HG03066 (cell line): ENCODE measurements around the gene HOPX.
"Not testable (repeated sequence)": the region's sequence is repeated elsewhere in the genome, so short reads cannot be mapped to it uniquely, and the experiment has no call there.

ENCODE experiments used
- ATAC-seq: cut with Tn5 transposase; IDR thresholded peaks from one replicate; pipeline ENCODE4 v1.9.1; 2021; ENCODE audit warnings: low read depth; ENCODE audit not compliant: unreplicated experiment

HOPX gene

GRCh38 chr4:56656346-56656643 lies 24.8 kb downstream of the HOPX start:
- no peak for ATAC-seq

- no peak for ATAC-seq
These were observed 25.3 kb downstream of the HOPX start for GRCh38 chr4:56655627-56656345.

DNA sequence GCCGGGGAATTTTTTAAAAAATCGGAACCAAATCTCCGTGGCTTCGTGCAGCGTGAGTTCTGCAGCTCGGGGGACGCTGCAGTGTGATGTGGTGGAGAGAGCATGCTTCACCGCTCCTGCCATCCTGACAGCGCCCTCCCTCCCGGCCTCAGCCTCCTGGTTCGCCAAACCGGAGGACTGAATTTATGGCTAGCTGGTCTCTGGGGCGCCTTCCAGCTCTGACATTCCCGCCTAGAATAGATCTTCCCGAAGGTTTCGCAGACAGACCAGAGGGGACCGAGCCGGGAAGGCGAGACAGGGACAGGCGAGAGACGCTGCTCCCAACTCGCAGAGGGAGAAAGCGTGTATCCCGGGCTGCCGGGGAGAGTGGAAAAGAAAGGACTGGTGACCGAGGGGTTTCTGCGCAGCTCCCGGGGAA lies 25.9 kb downstream of the HOPX start:
- ATAC-seq = no peak

DNA sequence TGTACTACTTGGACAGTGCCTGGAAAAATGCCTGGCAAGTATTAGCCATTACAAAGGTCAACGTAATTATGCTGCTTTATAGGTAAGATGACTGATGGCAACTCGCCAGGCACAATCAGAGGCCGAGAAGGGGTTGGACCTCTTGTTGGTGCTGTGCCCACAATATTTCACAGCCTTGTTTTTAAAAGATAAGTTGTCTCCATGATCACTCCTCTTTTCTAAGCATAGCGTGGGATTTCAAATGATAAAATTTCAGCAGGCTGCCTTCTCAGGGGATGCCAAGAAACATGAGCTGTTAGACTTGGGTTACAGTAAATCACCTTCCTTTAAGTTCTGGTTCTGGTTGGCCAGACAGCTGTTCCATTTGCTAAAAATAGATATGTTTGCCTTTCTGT lies 26.9 kb downstream of the HOPX start:
- ATAC-seq = no peak

GRCh38 chr4:56653461-56654237 lies 27.4 kb downstream of the HOPX start:
- ATAC-seq = no peak

DNA sequence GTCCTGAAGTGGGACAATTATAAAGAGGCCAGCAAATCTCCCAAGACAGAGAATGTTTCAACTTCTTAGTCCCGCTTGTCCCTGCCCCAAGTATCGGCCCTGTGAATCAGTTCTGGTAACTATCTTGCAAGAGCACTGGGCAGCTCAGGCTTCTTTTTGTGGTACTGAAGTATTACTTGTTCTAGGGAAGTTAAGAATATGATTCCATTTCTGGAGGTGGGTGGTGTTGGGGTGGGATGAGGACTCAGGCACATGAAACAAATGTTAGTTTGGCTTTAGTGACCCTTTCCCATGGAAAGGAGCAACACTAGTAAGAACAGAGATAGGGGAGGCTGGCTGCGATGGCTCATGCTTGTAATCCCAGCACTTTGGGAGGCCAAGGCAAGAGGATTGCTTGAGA lies 28.9 kb downstream of the HOPX start:
- no peak for ATAC-seq

DNA sequence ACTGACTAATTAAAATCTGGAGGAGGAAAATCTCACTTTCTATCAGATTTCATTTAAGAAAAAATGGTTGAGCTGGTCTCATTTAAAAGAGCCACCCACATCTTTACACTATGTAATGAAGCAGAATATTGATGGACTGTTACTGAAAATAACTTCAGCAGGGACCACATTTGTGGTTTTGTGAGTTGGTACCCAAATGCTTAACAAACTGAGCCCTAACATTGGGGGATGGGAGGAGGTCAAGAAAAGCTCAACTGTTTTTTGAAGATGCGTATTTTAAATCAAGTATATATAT lies 30.1 kb downstream of the HOPX start:
- ATAC-seq = no peak

DNA sequence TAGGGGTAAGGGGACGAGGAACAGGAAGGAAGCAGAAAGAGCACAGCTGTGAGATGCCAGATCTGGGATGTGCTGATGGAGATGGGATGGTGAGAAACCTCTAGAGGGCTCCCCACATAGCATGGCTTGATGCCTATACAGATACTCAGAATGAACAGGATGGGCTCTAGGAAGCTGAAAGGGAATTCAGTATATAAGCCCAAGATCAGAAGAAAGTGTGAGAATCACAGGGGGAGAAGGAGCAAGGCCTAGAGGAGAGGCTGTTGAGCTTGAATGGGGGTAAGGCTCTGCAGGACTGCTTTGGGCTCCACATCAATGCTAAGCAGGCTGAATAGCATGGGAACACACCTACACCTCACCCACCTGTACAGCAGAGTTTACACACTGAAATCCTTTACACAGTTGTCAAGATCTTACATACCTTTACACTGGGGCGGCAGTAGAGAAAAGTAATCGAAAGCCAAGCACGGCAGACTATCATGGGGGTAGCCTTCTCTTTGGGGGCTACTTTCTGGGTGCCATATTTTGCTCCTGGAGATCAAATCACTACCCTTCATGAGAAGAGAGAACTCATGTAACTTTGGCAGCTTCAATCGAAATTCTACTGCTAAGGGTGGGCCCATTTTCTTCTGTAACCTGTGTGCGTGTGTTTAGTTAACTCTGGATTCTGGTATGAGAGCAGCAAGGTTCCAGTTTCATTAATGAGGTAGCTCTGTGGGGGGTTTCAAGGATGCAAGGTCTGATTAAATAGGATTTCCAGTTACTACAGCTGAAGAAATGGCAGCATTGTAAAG lies 30.6 kb downstream of the HOPX start:
- ATAC-seq = no peak

DNA sequence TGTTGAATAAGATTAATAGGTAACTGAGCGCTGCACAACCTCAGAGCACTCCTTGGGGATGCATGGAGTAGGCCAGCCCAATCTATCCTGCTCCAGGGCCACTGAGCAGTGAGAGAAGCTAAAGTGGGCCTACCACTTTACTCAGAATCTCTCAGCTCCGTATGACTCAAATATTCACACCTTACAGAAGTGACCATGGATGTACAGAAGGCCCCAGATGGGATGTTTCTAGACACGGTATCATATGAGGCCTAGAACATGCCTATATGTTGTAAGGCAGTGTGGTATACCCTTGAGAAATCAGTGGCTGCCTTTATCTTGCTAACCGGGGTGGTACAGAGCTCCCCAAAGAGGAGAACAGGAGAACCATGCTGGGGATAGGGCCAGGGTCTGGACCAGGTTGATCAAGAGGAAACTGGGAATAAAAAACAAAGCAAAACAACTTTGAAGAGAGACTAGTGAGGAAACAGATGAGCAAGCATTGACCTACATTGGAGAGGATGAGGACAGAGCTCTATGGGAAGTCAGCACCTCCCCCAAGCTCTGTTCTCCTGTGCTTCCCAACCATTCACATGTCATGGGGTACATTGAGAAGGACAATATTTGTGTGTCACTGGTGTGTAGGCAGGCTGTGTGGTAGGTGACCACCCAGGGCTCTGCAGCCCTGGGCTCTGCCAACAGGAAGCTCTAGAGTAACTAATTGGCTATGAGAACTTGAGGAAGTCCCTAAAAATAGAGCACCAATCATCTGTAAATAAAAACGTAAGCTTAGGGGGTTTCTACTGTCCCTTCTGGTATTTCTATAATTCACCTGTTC lies 31.4 kb downstream of the HOPX start:
- no peak for ATAC-seq

- no peak for ATAC-seq
These were observed 32.3 kb downstream of the HOPX start for GRCh38 chr4:56648824-56649151.

DNA sequence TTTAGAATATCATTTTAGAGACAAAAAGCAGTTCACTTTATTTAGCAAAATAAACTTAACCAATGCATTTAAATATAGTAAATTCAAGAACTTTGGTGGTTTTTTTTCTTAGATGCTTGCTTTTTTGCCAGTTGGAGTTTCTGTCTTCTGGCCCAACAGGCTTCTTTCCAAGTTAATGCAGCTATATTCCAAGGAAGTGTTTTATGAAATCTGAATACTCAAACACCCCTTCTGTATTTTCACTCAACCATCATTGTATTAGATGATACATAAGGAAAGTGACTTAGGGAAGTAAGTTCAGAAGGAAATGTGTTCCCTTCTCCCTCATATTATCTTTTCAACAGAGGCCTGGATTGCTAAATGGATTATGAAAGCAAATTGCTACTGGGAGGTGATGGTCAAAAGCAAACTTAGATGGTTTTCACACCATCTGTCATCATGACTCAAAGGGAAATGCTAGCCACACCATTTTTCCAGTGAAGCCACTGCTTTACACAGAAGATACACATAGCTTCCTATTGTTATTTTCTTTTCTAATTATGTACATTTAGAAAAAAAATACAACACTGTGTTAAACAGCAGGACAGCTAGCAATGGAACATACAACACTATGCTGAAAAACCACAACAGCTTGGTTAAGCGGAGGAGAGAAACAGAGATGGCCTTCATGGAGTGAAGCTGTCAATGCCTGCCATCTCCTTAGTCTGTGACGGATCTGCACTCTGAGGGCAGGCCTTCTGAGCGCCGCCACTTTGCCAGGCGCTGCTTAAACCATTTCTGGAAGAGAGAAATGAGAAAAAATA lies 32.9 kb downstream of the HOPX start:
- ATAC-seq = no peak

DNA sequence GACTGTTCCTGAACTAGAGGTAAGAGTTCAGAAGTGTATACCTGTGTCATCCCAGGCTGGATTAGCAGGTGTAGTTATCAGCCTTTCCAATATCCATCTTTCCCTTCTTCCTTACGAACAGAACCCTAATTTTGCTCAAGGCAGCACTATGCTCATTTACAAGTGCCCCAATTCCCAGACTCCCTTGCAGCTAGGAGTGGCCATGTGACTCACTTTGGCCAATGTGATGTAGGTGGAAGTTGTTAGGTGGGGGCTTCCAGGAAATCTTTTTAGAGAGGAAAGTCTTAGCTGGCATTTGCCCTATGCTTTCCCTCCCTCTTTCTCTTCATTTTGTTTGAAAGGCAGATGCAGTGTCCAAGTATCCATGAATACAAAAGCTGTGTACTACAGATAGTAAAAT lies 34.8 kb downstream of the HOPX start:
- ATAC-seq = no peak

DNA sequence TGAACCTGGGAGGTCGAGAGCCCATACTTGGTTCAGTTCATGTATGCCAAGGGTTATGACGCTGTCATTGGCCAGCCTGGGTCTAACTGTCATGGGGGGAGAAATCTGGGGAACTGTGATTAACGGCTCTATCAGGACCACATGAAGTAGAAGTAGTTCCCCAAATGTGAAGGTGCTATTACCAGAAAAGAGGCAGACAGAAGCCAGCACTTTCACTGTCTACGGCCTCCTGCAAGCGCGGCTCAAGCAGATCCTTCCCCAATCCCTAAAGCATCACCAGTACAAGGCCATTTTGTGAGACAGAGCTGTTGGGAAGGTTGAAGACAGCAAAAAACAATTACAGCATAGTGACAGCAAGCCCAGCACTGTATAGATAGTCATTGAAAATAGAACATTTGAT lies 37.5 kb downstream of the HOPX start:
- ATAC-seq = no peak

GRCh38 chr4:56641494-56642051 lies 39.5 kb downstream of the HOPX start:
- no peak for ATAC-seq

- ATAC-seq = no peak
These were observed 40.2 kb downstream of the HOPX start for GRCh38 chr4:56640621-56641493.

GRCh38 chr4:56637791-56638190 lies 43.3 kb downstream of the HOPX start:
- ATAC-seq = no peak

DNA sequence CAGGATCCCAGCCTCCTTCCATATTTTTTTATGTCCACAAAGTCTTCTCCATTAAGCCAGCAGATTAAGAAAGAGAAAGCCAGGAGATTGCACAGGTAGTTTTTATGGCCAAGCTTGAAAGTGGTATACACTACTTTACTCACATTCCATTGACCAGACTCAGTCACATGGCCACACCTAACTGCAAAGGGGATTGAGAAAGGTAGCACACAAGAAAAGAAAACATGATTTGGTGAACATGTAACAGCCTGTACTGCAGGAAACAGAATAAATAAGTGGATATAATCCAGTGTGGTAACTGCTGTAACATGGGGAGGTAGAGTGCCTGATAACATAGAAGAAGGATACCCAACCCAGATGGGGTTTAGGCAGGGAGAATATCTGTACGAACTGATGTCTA lies 43.9 kb downstream of the HOPX start:
- no peak for ATAC-seq

- ATAC-seq = not testable (repeated sequence)
These were observed 46.1 kb downstream of the HOPX start for GRCh38 chr4:56634954-56635353.

DNA sequence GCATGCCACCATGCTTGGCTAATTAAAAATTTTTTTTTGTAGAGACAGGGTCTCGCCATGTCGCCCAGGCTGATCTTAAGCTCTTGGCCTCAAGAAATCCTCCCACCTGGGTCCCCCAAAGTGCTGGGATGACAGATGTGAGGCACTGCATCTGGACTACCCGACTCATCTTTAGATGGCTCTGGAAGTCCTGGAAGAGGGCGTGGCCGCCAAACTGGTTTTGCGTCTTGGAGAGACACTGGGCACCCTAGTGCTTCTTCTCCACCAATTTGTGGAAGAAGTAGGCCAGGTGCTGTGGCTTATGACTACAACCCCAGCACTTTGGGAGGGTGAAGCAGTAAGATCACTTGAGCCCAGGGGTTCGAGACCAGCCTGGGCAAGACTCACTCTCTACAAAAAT lies 47.6 kb downstream of the HOPX start:
- ATAC-seq = no peak
